ENCODE results near the gene LRFN2. TPM values are rescaled to one million over a fixed set of nuclear protein-coding genes. Genes with fewer than 3 reads are reported as not detected.

Gene LRFN2
- total RNA-seq, 2 donors from 2014 or later: 0.62 TPM; not detected in 1

GRCh38 chr6:40543776-40544175 lies 43.4 kb downstream of the LRFN2 start:
- 78% methylated on average over 2 of the region's 2 CpGs for WGBS
- intact Hi-C loops (cut with DNase I): no loop called here
- TF ChIP-seq POLR2AphosphoS5 (IDR thresholded peaks at IDR 0.05) (no peak), POLR2A (IDR thresholded peaks at IDR 0.05) (no peak), CTCF (IDR thresholded peaks at IDR 0.05) (no peak)

GRCh38 chr6:40543146-40543545 lies 44.0 kb downstream of the LRFN2 start:
- H3K9me3 ChIP-seq: no peaks in the 10 kb centered on the region
- no peaks in the 10 kb centered on the region for H3K36me3 ChIP-seq
- intact Hi-C loops (cut with DNase I): no loop called here
- DNase-seq (ENCODE audit: low spot score): no peak
- H3K27me3 ChIP-seq (replicated peaks; ENCODE audit: insufficient read depth): peaks cover 6% of the 10 kb centered on the region
- no peak overlapping the region for H3K4me3 ChIP-seq
- H3K27ac ChIP-seq: no peak overlapping the region
- no peaks in the 10 kb centered on the region for H3K4me1 ChIP-seq (replicated peaks)
- 32% methylated on average over 5 of the region's 5 CpGs for WGBS
- TF ChIP-seq POLR2AphosphoS5 (IDR thresholded peaks at IDR 0.05): no peak
- TF ChIP-seq POLR2A (IDR thresholded peaks at IDR 0.05): no peak
- no peak for TF ChIP-seq CTCF (IDR thresholded peaks at IDR 0.05)

More at GRCh38 chr6:40543776-40544175, 43.4 kb downstream of the LRFN2 start:
- Histone ChIP-seq H3K27me3 (replicated peaks; ENCODE audit: insufficient read depth) (peaks cover 6% of the 10 kb centered on the region), H3K4me1 (replicated peaks) (no peaks in the 10 kb centered on the region), H3K36me3 (no peaks in the 10 kb centered on the region), H3K4me3 (no peak overlapping the region), H3K27ac (no peak overlapping the region), H3K9me3 (no peaks in the 10 kb centered on the region)
- no peak for DNase-seq (ENCODE audit: low spot score)

GRCh38 chr6:40542175-40542764 lies 44.9 kb downstream of the LRFN2 start:
- WGBS: 85% methylated on average over 5 of the region's 5 CpGs
- Histone ChIP-seq H3K9me3 (no peaks in the 10 kb centered on the region), H3K27ac (no peak overlapping the region), H3K36me3 (no peaks in the 10 kb centered on the region), H3K27me3 (replicated peaks; ENCODE audit: insufficient read depth) (peaks cover 6% of the 10 kb centered on the region), H3K4me1 (replicated peaks) (no peaks in the 10 kb centered on the region), H3K4me3 (no peak overlapping the region)
- DNase-seq (ENCODE audit: low spot score): no peak
- no peak for TF ChIP-seq CTCF (IDR thresholded peaks at IDR 0.05)
- no peak for TF ChIP-seq POLR2AphosphoS5 (IDR thresholded peaks at IDR 0.05)
- TF ChIP-seq POLR2A (IDR thresholded peaks at IDR 0.05): no peak
- intact Hi-C loops (cut with DNase I): no loop called here

- H3K4me3 ChIP-seq: no peak overlapping the region
- no peaks in the 10 kb centered on the region for H3K36me3 ChIP-seq
- intact Hi-C loops (cut with DNase I): no loop called here
- 65% methylated on average over 8 of the region's 9 CpGs for WGBS
- H3K27me3 ChIP-seq (replicated peaks; ENCODE audit: insufficient read depth): peaks cover 6% of the 10 kb centered on the region
- H3K27ac ChIP-seq: no peak overlapping the region
- H3K9me3 ChIP-seq: no peaks in the 10 kb centered on the region
- no peaks in the 10 kb centered on the region for H3K4me1 ChIP-seq (replicated peaks)
- DNase-seq (ENCODE audit: low spot score): no peak
- TF ChIP-seq CTCF (IDR thresholded peaks at IDR 0.05): no peak
- TF ChIP-seq POLR2AphosphoS5 (IDR thresholded peaks at IDR 0.05): no peak
- no peak for TF ChIP-seq POLR2A (IDR thresholded peaks at IDR 0.05)
Measured at GRCh38 chr6:40541556-40542174, 45.5 kb downstream of the LRFN2 start.

GRCh38 chr6:40540790-40541189 lies 46.4 kb downstream of the LRFN2 start:
- no peaks in the 10 kb centered on the region for H3K4me1 ChIP-seq (replicated peaks)
- H3K36me3 ChIP-seq: no peaks in the 10 kb centered on the region
- DNase-seq (ENCODE audit: low spot score): no peak
- H3K9me3 ChIP-seq: no peaks in the 10 kb centered on the region
- H3K27me3 ChIP-seq (replicated peaks; ENCODE audit: insufficient read depth): peaks cover 6% of the 10 kb centered on the region
- TF ChIP-seq POLR2A (IDR thresholded peaks at IDR 0.05) (no peak), CTCF (IDR thresholded peaks at IDR 0.05) (no peak), POLR2AphosphoS5 (IDR thresholded peaks at IDR 0.05) (no peak)
- no peak overlapping the region for H3K4me3 ChIP-seq
- 90% methylated on average over 6 of the region's 6 CpGs for WGBS
- intact Hi-C loops (cut with DNase I): no loop called here
- no peak overlapping the region for H3K27ac ChIP-seq

Data from prostate gland (tissue), 2 donors.